Fibroblast of skin of scalp (primary cell): ENCODE data around the gene PDE6B.
"Not testable (repeated sequence)": the region's sequence is repeated elsewhere in the genome, so short reads cannot be mapped to it uniquely, and the experiment has no call there.

Experiments used
- DNase-seq: peaks from one replicate; pipeline ENCODE4 v3.0.0-alpha.2; 2013

Gene PDE6B

DNA sequence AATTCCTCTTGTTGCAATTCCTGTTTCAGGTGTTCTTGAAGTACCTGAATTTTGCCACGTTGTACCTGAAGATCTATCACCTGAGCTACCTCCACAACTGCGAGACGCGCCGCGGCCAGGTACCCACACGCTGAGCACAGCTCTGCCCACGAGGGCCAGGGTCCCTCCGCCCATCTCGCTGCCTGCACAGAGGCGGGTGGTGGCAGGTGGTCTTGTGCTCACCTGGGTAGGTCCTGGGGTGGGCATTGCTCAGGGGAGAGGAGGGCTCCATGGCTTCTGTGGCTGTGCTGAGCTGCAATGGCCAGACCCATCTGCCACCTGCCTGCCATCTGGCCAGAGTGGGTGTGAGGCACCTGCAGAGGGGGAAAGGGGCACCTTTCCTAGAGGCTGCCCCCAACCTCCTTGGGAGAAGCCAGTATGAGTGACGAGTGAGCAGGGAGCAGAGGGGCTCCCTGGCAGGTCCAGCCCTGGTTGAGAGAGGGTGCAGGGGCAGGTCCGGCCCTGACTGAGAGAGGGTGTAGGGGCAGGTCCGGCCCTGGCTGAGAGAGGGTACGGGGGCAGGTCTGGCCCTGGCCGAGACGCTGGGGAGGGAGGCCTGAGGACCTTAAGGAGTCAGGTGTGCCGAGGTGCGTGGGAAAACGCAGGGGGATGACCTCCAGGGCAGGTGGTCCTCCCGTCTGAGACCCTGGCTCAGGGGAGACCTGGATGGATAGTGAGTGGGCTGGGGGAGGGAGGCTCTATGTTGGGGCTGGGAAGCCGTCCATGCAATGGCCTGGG lies 10.7 kb downstream of the PDE6B start:
- DNase-seq, result no peak

DNA sequence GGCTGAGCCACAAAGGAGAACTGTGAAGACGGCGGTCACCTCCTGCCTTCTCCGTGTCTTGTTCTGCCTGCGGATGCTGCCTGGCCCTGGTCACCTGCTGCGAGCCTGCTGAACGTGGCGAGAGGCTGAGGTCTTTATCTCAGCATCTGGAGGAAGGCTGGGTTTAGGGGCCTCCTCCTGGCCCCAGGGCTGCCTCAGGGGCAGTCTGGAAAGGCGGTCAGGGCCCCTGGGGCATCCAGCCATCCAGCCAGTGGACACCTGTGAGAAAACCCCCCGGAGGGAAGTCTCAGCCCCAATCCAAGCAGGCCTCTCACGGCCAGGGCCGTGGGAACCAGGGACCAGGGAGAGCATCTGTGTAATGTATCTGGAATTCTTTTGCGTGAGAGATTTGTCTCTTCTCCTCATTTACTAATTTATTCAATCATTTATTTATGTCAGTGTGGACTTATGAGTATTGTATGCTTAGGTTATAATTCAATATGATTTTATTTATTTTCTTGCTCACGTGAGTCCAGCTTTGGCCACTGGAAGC lies 11.3 kb downstream of the PDE6B start:
- no peak for DNase-seq

DNA sequence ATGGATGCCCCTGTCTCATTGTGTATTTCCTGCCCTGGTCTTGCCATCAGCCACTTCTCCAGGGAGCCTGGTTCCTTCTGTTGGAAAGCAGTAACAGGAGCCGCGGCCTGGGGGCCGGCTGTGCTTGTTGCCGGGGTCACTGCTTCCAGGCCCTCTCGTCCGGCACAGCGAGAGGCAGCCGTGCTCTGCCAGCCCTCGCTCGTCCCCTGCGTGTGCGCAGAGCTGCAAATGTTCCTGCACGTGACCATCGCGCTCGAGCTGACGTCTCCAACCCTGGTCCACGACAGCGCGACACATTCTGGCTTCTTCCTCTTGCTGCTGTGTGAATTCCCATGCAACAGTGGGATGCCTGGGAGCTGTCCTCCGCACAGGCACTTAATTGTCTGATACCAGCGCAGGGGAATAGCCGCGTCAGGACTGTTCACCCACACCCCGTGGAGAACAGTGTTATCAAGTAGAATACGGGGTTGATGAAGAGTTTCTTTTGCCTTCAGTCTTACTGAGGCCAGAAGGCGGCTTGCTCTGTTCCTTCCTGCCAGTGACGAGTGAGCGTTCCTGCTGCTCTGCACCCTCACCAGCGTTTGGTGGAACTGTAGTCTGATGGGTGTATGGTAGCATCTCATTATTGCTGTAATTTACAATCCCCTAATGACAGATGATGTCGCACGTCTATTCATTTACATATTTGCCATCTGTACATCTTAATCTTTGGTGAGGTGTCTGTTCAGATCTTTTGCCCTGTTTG lies 12.3 kb downstream of the PDE6B start:
- DNase-seq, result no peak

DNA sequence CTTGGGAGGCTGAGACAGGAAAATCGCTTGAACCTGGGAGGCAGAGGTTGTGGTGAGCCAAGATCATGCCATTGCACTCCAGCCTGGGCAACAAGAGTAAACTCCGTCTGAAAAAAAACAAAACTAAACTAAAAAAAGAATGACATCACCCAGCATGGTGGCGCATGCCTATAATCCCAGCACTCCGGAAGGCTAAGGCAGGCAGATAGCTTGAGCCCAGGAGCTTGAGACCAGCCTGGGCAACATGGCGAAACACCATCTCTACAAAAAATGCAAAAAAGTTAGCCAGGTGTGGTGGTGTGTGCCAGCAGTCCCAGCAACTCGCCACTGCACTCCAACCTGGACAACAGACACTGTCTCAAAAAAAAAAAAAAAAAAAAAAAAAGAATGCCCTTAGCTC lies 17.0 kb downstream of the PDE6B start:
- DNase-seq, result not testable (repeated sequence)

DNA sequence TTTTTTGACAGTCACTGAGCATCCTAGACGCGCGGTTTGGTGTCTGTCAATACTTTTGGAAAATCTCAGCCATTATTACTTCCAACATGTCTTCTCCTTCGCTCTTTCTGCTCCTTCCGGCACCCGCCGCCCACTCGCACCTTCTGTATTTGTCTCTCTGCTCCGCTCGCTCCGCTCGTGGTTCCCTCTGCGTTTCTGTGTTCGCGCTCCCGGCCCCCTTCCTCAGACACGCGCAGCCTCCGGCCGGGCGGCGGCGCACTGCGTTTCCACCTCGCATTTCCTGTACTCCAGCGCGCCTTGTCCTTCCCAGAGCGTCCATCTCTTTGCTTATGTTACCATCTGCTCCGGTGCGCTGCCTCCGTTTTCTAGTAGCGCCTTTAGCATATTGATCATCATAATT lies 21.1 kb downstream of the PDE6B start:
- no peak for DNase-seq

DNA sequence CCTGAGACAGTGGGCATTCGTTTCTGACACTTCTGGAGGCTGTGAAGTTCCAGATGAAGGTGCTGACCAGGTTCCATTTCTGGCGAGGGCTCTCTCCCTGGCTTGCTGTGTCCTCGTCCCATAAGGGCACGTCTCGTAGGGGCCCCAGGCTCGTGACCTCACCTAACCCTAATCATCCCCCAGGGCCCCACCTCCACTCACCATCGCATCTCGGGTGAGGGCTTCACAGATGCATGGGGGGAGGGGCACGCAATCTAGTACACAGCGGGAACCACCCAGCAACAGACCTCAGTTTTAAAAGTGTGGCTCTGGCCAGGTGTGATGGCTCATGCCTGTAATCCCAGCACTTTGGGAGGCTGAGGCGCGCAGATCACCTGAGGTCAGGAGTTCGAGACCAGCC lies 22.1 kb downstream of the PDE6B start:
- no peak for DNase-seq

DNA sequence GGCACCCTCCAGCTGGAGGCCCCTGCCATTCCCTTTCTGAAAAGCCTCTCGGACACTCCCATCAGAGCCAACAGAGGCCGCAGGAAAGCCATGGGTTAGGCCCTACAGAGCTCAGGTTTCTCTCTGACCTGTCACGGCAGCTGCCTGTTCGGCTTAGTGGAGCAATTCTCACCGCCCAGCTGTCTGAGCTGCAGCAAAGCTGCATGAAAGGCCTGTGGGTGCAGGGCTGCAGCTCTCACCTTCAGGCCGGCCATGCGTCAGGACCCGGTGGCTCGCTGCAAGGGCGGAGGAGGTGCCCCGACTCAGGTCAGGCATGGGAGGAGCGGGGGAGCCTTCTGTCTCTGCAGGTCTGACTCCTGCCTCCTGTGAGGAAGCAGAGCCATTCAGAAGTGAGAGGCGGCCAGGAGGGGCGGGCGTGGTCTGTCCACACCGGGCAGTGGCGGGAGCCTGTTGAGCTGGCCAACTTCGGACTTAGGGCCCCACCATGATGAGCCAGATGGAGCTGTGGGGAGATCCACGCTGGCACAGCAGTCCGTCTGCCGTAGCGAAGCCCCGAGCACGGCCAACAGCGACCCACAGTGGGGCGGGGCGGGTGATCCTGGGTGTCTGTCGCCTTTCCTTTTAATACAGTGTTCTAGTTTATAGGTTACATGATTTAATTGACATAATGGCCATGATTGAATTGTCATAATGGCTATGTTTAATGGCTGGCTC lies 23.4 kb downstream of the PDE6B start:
- DNase-seq, result no peak

DNA sequence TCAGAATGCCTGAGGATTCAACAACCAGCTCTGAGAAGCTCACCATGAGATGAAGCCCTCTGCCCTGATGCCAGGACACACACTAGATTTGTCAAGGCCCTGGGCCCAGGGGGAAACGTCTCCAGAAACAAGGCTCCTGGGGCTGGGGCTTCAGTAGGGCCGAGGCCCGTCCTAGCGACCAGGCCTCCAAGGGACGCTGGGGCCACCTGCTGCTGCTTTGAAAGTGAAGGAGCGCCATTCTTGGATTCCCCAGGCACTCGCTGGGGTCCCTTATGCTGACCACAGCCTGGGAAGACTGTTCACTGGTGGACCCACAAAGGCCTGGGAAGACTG lies 23.9 kb downstream of the PDE6B start:
- no peak for DNase-seq

DNA sequence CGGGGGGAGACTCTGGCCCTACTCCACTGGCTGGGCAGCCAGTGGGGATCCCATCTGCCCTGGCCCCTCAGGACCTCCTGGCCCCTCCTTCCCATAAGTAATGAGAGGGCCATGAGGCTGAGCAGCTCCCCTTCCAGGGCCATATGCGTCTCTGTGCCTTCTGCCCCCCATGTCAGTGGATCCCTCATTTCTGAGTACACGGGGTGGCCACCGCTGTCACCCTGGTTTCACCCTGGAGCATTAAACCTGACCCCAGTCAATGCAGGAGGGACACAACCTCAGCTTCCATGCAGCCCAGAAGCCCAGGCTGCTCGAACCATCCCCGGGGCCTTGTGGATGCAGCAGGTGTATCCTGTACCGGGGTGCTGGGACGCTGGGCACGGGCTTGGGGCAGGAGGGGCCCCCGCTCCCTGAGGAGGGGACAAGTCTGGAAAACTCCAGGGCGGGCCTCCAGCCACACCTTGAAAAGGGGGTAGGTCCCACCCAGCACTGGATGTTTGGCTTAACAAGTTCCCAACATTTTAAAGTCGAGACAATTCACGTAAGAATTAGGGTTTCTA lies 24.5 kb downstream of the PDE6B start:
- DNase-seq, result no peak

DNA sequence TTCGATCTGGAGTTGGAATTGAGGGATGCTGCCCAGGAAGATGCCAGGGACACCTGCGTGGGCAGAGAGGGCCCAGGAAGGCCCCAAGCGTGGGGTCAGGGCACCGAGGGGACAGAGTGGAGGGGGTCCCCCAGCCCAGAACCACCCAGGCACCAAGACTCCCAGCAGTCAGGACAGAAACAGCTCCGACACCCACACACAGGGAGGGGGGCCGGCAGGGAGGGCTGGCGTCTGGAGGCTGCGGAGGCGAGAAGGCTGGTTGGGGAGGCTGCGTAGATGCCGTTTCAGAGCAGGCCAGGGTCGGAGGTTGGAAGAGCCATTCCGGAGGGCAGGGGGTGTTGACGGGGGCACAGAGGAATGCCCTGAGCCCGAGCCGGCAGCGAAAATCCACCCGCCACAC lies 25.1 kb downstream of the PDE6B start:
- DNase-seq, result no peak

DNA sequence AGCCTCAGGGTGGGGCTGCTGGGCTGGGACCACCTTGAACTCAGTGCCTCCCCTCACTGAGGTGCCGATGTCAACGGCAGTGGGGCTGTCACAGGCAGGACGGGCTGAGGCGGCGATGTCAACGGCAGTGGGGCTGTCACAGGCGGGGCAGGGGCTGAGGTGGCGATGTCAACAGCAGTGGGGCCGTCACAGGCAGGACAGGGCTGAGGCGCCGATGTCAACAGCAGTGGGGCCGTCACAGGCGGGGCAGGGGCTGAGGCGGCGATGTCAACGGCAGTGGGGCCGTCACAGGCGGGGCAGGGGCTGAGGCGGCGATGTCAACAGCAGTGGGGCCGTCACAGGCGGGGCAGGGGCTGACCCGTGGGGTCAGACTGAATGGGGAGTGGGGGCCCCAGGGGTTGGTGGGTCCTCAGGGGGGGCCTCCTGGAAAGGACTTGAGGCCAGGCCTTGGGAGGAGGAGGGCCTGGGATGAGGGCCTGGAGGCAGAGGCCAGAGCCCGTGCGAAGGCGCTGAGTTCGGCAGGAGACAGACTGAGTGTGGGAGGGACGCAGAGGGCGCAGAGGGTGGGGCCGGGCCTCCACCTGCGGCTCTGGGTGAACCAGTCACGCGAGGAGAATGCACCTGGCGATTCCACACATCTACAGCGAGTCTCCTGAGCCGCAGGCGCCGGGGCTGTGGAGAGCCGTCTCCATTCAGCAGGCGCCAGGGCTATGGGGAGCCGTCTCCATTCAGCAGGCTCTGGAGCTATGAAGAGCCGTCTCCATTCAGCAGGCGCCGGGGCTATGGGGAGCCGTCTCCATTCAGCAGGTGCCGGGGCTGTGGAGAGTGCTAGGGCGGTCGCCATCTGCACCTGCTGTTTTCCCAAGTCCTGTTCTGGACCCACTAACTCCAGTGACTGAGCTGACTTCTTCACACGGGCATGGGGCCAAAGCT lies 25.8 kb downstream of the PDE6B start:
- no peak for DNase-seq

DNA sequence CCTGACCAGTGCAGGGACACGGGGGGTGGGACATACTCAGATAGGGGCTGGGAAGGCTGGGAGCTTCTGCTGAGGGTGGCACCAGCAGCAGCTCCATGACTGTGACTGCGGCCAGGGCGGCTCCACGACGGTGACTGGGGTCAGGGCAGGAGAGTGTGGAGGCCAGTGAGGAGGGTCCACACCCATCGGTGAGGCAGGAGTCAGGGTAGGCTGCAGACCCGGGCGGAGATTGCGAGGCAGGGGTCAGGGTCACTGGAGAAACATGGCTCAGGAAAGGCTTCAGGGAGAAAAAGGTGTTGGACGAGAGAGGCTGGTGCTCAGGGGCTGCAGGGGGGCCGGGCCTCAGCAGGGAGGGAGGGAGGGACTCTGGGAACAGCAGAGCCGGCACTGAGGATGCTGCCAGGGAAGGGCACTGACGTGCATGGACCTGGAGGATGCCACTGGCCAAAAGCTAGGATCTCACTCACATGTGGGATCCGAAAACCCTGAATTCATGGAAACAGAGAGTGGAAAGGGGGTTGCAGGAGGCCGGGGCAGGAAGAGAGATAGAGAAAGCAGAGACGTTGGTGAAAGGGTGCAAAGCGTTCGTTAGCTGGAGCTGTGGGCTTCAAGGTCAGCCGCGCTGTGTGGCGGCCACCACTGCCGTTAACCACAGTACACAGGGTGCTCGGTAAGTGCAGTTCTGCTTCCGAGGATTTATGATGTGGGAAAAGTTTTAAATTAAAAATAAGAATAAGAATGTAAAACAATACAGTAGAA lies 26.7 kb downstream of the PDE6B start:
- no peak for DNase-seq

DNA sequence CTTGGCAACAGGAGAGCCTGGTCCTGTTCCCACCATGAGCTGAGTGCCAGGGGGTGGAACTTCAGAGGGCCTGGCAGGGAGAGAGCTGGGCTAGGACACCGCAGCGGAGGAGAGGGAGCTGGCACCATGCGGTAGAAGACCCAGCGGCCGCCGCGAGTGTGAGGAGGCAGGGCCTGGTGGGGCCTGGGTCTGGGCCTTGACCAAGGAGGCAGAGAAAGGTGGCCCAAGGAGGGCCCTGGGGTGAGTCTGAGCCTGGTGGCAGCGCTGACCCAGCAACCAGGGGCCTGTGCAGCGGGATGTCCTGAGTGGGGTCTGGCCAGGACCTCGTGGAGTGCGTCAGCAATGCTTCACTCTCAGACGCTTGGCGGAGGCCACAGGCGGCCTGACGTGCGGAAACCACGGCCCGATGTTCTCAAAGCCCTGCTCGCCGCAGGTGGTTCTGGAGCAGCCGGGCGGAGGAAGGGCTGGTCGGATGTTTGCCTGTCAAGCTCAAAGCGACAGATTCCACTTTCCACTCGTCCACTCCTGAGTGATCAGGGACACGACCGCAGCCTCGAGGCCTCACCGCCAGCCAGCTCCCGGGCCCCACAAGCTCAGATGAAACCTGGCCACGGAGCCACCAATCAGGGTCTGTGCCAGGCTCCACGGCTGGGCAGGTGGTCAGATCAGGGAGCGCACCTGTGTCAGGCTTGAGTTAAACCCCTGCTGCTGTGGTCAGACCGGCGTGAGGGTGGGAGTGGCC lies 27.9 kb downstream of the PDE6B start:
- no peak for DNase-seq

DNA sequence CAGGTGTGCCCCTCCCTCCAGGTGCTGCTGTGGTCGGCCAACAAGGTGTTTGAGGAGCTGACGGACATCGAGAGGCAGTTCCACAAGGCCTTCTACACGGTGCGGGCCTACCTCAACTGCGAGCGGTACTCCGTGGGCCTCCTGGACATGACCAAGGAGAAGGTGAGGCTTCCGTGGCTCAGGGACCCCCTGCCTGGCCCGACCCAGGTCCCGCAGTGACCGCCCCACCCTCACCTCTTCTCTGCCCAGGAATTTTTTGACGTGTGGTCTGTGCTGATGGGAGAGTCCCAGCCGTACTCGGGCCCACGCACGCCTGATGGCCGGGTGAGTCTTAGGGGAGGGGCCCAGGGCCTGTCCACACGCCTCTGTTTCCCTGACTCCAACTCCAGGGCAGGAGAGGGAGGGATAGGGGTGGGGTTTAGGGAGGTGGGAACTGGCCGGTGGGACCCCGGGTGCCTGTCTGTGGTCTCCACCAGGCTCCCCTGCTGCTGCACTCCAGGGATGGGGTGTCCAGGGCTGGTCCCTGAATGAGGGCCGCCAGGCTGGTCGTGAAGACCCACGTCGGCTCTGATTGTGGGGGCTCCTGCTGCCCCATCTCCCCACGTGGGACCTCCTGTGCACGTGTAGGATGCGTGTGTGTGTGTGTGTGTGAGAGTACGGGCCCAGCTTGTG lies 28.6 kb downstream of the PDE6B start:
- DNase-seq, result no peak

DNA sequence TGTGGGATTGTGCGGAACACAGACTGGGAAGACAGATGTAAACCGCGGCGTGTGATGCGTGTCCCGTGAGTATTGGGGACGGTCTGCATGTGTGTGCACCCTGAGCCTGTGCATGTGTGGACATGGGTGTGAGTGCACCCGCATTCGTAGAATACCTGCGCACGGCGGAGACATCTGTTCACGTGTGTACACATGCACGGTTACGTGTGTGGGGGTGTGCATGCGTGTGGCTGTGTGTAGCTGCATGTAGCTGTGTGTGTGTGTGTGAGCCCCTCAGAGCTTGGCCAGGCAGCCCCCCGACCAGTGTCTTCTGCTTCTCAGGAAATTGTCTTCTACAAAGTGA lies 29.1 kb downstream of the PDE6B start:
- no peak for DNase-seq

DNA sequence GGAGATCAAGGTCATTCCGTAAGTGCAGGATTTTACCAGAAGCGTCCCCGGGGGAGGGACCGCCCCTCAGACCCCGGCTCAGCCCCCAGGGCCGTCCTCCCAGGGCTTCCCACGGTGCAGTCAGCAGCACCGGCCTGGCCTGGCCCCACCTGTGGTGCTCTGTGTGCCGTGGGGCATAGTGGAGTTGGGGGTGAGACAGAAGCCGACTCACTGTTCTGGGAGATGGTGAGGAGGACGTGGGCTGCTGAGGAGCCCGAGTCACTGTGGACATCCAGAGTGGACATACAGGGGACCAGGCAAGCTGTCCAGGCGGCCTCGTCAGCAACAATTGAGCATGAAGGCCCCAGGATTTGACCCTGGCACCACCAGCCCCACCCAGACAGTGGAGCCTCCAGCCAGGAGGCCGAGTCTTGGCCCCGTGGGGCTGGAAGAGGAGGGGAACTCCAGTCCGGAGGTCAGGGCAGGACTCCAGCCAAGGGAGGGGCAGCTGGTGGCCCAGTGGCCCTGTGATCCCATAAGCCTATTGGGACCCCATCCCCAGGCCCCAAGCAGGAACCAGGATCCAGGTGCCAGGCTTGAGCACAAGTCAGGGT lies 29.6 kb downstream of the PDE6B start:
- DNase-seq, result no peak

DNA sequence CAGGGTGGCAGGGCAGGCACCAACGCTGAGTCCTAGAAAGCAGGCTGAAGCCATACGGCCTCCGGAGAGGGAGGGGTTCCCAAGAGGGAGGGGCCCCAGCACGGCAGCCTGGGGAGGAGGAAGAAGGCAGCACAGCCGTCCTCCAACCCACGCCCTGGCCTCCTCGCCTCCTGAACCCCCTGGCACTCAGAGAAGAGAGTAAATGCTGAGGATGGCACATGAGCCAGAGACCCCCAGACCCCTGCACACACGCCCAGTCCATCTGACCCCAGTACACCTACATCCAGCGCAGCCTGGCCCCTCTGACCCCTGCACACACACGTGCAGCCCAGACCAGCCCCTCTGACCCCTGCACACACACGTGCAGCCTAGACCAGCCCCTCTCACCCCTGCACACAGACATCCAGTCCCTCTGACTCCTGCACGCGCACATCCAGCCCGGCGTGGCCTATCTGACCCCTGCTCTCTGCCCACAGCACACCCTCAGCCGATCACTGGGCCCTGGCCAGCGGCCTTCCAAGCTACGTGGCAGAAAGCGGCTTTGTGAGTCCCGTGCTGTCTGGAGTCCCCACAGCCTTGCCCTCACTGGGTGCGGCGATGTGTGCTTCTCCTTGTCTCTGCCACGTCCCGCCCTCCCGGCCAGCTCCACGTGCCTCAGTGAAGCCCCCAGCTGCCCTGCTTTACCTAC lies 30.2 kb downstream of the PDE6B start:
- DNase-seq, result no peak

DNA sequence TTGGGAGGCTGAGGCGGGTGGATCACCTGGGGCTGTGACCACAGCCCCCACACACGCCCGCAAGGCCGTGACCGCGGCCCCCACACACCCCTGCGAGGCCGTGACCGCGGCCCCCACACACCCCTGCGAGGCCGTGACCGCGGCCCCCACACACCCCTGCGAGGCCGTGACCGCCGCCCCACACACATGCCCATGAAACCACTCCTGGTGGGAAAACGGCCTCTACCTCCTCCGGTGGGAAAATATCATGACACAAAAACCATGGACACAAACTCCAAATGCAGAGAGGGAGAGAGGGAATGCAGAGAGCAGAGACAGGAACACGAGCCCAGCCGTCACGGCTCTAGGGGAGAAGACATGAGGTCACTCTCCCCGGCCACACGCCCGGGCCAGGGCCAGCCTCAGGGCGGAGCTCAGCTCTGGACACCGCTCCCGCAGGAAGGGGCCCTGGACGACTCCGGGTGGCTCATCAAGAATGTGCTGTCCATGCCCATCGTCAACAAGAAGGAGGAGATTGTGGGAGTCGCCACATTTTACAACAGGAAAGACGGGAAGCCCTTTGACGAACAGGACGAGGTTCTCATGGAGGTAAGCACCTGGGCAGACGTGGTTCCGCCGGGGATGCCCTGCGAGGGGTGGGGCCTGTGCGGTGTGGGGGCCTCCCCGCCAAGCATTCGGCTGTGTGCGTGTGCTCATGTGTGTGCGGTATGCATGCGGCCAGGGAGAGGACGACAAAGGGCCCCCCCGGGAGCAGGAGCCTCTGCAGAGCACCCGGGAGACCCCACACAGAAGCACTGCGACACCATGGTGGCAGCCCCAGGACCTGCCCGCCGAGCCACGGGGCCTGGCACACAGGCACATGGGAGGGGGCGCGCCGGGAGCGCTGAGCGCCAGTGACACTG lies 31.3 kb downstream of the PDE6B start:
- no peak for DNase-seq
